Uterus (tissue), 2 donors: ENCODE data around the gene HSBP1.

Experiments
- CTCF ChIP-seq, 4 experiments: fragments of 200-600 bp in 2 of 4; fragments of 450-650 bp in 2 of 4; sonication (generic) in 2 of 4; IDR thresholded peaks; one replicate each; pipeline ENCODE4 v1.5.1; 2016 to 2019; ENCODE audit warnings: antibody characterized with exemption in 4 of 4, mild to moderate bottlenecking in 2 of 4, moderate library complexity in 1 of 4
- POLR2A ChIP-seq, 2 donors: fragments of 450-650 bp; IDR thresholded peaks; one replicate each; pipeline ENCODE4 v1.6.1; 2016; ENCODE audit warnings: antibody characterized with exemption in 2 of 2, mild to moderate bottlenecking in 1 of 2, moderate library complexity in 1 of 2

- TF ChIP-seq CTCF (IDR thresholded peaks at IDR 0.05) (peak; percentile 84 to 88 (median 84)), POLR2A (IDR thresholded peaks at IDR 0.05) (no peak)
Observed at GRCh38 chr16:83826146-83826913, 18.6 kb downstream of the HSBP1 start.
